ENCODE results near the gene MYRIP.

Gene MYRIP

GRCh38 chr3:39937874-39938273, 128.5 kb downstream of the MYRIP start:
- no peak overlapping the region for H3K27ac Mint-ChIP-seq
- H3K27me3 Mint-ChIP-seq (ENCODE audit: low read depth, poor library complexity) = no peaks in the 10 kb centered on the region
- TF ChIP-seq CTCF (IDR thresholded peaks at IDR 0.05) = no peak
- DNase-seq = no peak
- no peak overlapping the region for H3K4me3 Mint-ChIP-seq
- peaks cover 5% of the 10 kb centered on the region for H3K4me1 Mint-ChIP-seq
- H3K36me3 Mint-ChIP-seq (ENCODE audit: low read depth) = no peaks in the 10 kb centered on the region
- no peaks in the 10 kb centered on the region for H3K9me3 Mint-ChIP-seq

GRCh38 chr3:39941931-39942330, 132.5 kb downstream of the MYRIP start:
- no peaks in the 10 kb centered on the region for H3K27me3 Mint-ChIP-seq (ENCODE audit: low read depth, poor library complexity)
- DNase-seq = no peak
- no peaks in the 10 kb centered on the region for H3K36me3 Mint-ChIP-seq (ENCODE audit: low read depth)
- no peak overlapping the region for H3K4me3 Mint-ChIP-seq
- no peaks in the 10 kb centered on the region for H3K9me3 Mint-ChIP-seq
- no peak for TF ChIP-seq CTCF (IDR thresholded peaks at IDR 0.05)
- H3K27ac Mint-ChIP-seq = no peak overlapping the region
- no peaks in the 10 kb centered on the region for H3K4me1 Mint-ChIP-seq

- peaks cover 9% of the 10 kb centered on the region for H3K27me3 Mint-ChIP-seq (ENCODE audit: low read depth, poor library complexity)
Measured at GRCh38 chr3:39960515-39961191, 151.2 kb downstream of the MYRIP start.

GRCh38 chr3:39961230-39961629, 151.8 kb downstream of the MYRIP start:
- H3K27me3 Mint-ChIP-seq (ENCODE audit: low read depth, poor library complexity) = peaks cover 6% of the 10 kb centered on the region
- no peak for TF ChIP-seq CTCF (IDR thresholded peaks at IDR 0.05)
- peaks cover 5% of the 10 kb centered on the region for H3K9me3 Mint-ChIP-seq
- H3K4me3 Mint-ChIP-seq = no peak overlapping the region
- no peaks in the 10 kb centered on the region for H3K36me3 Mint-ChIP-seq (ENCODE audit: low read depth)
- DNase-seq = no peak
- H3K4me1 Mint-ChIP-seq = no peaks in the 10 kb centered on the region
- no peak overlapping the region for H3K27ac Mint-ChIP-seq

More at GRCh38 chr3:39960515-39961191, 151.2 kb downstream of the MYRIP start:
- no peaks in the 10 kb centered on the region for H3K36me3 Mint-ChIP-seq (ENCODE audit: low read depth)
- peaks cover 7% of the 10 kb centered on the region for H3K9me3 Mint-ChIP-seq
- no peak for TF ChIP-seq CTCF (IDR thresholded peaks at IDR 0.05)
- no peak overlapping the region for H3K27ac Mint-ChIP-seq
- H3K4me3 Mint-ChIP-seq = no peak overlapping the region
- no peaks in the 10 kb centered on the region for H3K4me1 Mint-ChIP-seq
- DNase-seq = no peak

- Mint-ChIP-seq H3K27me3 (ENCODE audit: low read depth, poor library complexity) (peaks cover 6% of the 10 kb centered on the region), H3K36me3 (ENCODE audit: low read depth) (no peaks in the 10 kb centered on the region)
Measured at GRCh38 chr3:39962581-39962980, 153.2 kb downstream of the MYRIP start.

More at GRCh38 chr3:39962581-39962980, 153.2 kb downstream of the MYRIP start:
- no peak for TF ChIP-seq CTCF (IDR thresholded peaks at IDR 0.05)
- Mint-ChIP-seq H3K9me3 (no peaks in the 10 kb centered on the region), H3K4me3 (no peak overlapping the region), H3K4me1 (no peaks in the 10 kb centered on the region), H3K27ac (no peak overlapping the region)
- no peak for DNase-seq

Data from nephron progenitor cell (in vitro differentiated cells).